Gastroesophageal sphincter (tissue), 4 donors: ENCODE measurements around the gene PCID2. TPM values are rescaled to one million over a fixed set of nuclear protein-coding genes. Genes with fewer than 3 reads are reported as not detected.

Experiments used
- ATAC-seq: fragments of 150-250 bp; one replicate; pipeline ENCODE4 v1.9.1; 2016; ENCODE audit warnings: mild to moderate bottlenecking, moderate library complexity
- H3K27ac ChIP-seq, 4 donors: fragments of 200-600 bp; sonication (generic) in 3 of 4; 1 replicate in 3 of 4; 2 replicates in 1 of 4; pipeline ENCODE4 v1.5.1; 2016 to 2019
- H3K27me3 ChIP-seq: fragments of 200-600 bp; sonication (generic); one replicate; pipeline ENCODE4 v1.5.1; 2019
- H3K36me3 ChIP-seq, 2 donors: fragments of 200-600 bp; sonication (generic); one replicate each; pipeline ENCODE4 v1.5.1; 2019; ENCODE audit warnings: control low read depth in 1 of 2
- H3K4me1 ChIP-seq, 3 donors: fragments of 200-600 bp; sonication (generic); 1 replicate in 2 of 3; 2 replicates in 1 of 3; pipeline ENCODE4 v1.5.1; 2016 to 2019; ENCODE audit warnings: control low read depth in 2 of 3
- H3K4me3 ChIP-seq, 2 donors: fragments of 200-600 bp; sonication (generic); one replicate each; pipeline ENCODE4 v1.5.1; 2019; ENCODE audit warnings: mild to moderate bottlenecking in 1 of 2, moderate library complexity in 1 of 2
- H3K9me3 ChIP-seq, 3 donors: fragments of 200-600 bp; sonication (generic); one replicate each; pipeline ENCODE4 v1.5.1; 2017 to 2019; ENCODE audit warnings: control low read depth in 2 of 3
- EP300 ChIP-seq: sonication (generic); formaldehyde crosslinking; IDR thresholded peaks from one replicate; pipeline ENCODE4 v1.6.1; 2017; ENCODE audit warnings: antibody characterized with exemption, mild to moderate bottlenecking
- POLR2A ChIP-seq, 2 donors: fragments of 450-650 bp; IDR thresholded peaks; one replicate each; pipeline ENCODE4 v1.6.1; 2017; ENCODE audit warnings: antibody characterized with exemption in 2 of 2, mild to moderate bottlenecking in 2 of 2, moderate library complexity in 1 of 2
- POLR2AphosphoS5 ChIP-seq: sonication (generic); formaldehyde crosslinking; IDR thresholded peaks from one replicate; pipeline ENCODE4 v1.6.1; 2017; ENCODE audit warnings: antibody characterized with exemption
- WGBS, 2 donors: methylation state at CpG; one replicate each; pipeline ENCODE4 v1.1.5; 2018; ENCODE audit warnings: low coverage in 1 of 2; 5-methylcytosine and 5-hydroxymethylcytosine counted together
- total RNA-seq, 4 donors: library from RNA; depleted of rRNA; stranded (reverse); fragments of >200 nt; gene quantifications; one replicate each; pipeline ENCODE4 v1.1.0, GENCODE V29; 2016
- TF ChIP-seq, protein P1 (sequence below), 4 experiments: fragments of 200-600 bp in 2 of 4; fragments of 450-650 bp in 2 of 4; sonication (generic) in 1 of 4; IDR thresholded peaks; one replicate each; pipeline ENCODE4 v1.5.1; 2017 to 2019; ENCODE audit warnings: antibody characterized with exemption in 4 of 4, mild to moderate bottlenecking in 2 of 4, moderate library complexity in 2 of 4

The PCID2 gene
- total RNA-seq, 4 donors from 2014 or later = 43.7 to 76.0 (median 48.8) TPM

DNA sequence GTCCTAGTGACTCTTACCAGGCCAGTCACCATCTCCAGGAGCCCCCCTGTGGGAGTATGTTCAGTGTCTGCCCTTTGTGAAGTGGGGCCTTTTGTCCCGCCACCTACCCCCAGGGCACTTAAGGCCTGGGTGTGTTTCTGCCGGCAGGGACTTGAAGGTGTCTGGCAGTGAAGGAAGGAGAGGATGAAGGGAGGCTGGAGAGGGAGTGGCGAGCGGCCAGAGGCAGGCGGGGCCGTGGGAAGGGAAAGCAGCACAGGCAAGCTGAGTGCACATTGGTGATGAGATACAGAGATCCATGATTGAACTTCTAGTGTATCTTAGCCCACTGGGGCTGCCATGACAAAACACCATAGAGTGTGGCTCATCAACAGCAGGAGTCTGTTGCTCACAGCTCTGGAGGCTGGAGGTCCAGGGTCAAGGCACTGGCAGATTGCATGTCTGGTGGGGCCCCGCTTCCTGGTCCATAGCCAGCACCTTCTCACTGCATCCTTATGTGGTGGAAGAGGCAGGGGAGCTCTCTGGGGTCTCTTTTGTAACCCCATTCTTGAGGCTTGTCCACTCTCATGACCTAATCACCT is 18.5 kb upstream of the PCID2 start:
- no peak for TF ChIP-seq EP300
- H3K36me3 ChIP-seq = peaks cover 0 to 99% of the 10 kb centered on the region in 2 donors
- no peaks in the 10 kb centered on the region for H3K4me1 ChIP-seq
- no peaks in the 10 kb centered on the region for H3K27me3 ChIP-seq
- H3K27ac ChIP-seq = no peak overlapping the region
- ATAC-seq = no peak
- 93% methylated on average over 3 of the region's 7 CpGs; no CpG with 5 or more reads in 1 of the 2 donors for WGBS, 2 donors
- H3K4me3 ChIP-seq = no peak overlapping the region
- no peaks in the 10 kb centered on the region for H3K9me3 ChIP-seq

DNA sequence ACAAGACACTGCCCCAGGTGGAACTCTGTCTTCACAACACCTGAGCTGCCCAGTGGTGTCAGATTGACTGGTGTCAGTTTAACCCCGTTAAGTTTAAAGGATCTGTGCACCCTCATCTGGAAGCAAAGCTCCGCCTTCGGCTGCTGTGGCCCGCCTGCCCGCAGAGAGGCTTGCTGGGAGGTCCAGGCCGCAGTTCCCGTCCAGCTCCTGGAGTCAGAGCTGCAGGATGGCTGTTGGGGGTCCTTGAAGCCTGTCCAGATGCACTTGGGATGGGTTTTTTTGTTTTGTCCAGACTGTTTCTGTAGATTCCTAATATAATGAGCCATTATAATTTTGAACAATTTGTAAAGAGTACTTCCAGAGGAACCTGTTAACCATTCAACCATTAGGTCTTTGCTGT is 17.0 kb upstream of the PCID2 start:
- 79% methylated on average over 5 of the region's 7 CpGs; no CpG with 5 or more reads in 1 of the 2 donors for WGBS, 2 donors
- Histone ChIP-seq H3K27me3 (no peaks in the 10 kb centered on the region), H3K4me1 (peaks cover 0 to 8% (median 0%) of the 10 kb centered on the region in 3 donors), H3K27ac (no peak overlapping the region), H3K36me3 (peaks cover 0 to 100% of the 10 kb centered on the region in 2 donors), H3K4me3 (no peak overlapping the region), H3K9me3 (no peaks in the 10 kb centered on the region)
- TF ChIP-seq, protein P1, sequence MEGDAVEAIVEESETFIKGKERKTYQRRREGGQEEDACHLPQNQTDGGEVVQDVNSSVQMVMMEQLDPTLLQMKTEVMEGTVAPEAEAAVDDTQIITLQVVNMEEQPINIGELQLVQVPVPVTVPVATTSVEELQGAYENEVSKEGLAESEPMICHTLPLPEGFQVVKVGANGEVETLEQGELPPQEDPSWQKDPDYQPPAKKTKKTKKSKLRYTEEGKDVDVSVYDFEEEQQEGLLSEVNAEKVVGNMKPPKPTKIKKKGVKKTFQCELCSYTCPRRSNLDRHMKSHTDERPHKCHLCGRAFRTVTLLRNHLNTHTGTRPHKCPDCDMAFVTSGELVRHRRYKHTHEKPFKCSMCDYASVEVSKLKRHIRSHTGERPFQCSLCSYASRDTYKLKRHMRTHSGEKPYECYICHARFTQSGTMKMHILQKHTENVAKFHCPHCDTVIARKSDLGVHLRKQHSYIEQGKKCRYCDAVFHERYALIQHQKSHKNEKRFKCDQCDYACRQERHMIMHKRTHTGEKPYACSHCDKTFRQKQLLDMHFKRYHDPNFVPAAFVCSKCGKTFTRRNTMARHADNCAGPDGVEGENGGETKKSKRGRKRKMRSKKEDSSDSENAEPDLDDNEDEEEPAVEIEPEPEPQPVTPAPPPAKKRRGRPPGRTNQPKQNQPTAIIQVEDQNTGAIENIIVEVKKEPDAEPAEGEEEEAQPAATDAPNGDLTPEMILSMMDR (IDR thresholded peaks at IDR 0.05) = no peak
- TF ChIP-seq POLR2AphosphoS5 = no peak
- no peak for TF ChIP-seq POLR2A (IDR thresholded peaks at IDR 0.05)
- TF ChIP-seq EP300 = no peak
- ATAC-seq = no peak

DNA sequence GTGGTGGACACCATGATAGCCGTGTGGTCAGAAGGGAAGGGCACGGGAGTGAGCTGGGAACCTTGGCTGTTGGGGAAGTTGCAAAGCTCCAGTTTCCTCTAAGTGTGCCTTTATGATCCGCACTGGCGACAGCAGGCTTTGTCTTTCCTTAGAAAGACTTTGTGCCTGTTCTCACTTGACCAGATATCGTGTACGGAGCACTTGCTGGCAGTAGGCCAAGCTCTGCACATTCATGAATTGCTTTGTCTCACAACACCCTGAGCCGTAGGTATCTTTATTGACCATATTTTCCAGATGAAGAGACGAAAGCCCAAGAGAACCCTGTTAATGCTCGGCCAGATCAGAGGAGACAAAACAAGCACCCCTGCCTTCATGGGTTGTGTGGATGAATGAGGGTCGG is 16.0 kb upstream of the PCID2 start:
- Histone ChIP-seq H3K27ac (no peak overlapping the region), H3K4me3 (no peak overlapping the region), H3K9me3 (no peaks in the 10 kb centered on the region), H3K4me1 (peaks cover 0 to 15% (median 0%) of the 10 kb centered on the region in 3 donors), H3K36me3 (peaks cover 0 to 100% of the 10 kb centered on the region in 2 donors), H3K27me3 (no peaks in the 10 kb centered on the region)
- ATAC-seq = no peak
- TF ChIP-seq, protein P1 (IDR thresholded peaks at IDR 0.05) = no peak
- TF ChIP-seq EP300 (no peak), POLR2A (IDR thresholded peaks at IDR 0.05) (no peak), POLR2AphosphoS5 (no peak)
- 82 to 85% methylated on average over 4 to 6 of the region's 10 CpGs for WGBS, 2 donors

DNA sequence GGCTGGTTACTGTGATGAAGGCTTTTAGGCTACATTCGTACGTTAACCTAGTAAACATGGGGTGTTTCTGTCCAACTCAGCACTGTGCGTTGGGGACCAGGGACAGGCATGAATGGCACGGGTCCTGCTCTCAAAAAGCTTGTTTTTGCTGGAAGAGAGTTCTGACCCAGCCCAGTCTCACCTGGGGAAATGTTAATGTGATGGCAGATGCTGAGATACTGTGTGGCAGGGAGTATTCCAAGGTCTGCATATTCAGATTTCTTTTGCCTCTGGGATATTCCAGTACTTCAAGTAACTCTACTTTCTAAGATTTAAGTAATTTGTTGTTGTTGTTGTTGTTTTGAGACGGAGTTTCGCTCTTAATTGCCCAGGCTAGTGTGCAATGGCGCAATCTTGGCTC is 14.6 kb upstream of the PCID2 start:
- Histone ChIP-seq H3K27ac (no peak overlapping the region), H3K9me3 (no peaks in the 10 kb centered on the region), H3K4me3 (no peak overlapping the region), H3K36me3 (peaks cover 0 to 89% of the 10 kb centered on the region in 2 donors), H3K27me3 (no peaks in the 10 kb centered on the region), H3K4me1 (peaks cover 0 to 22% (median 0%) of the 10 kb centered on the region in 3 donors)
- 92 to 94% methylated on average over 5 to 6 of the region's 7 CpGs for WGBS, 2 donors
- TF ChIP-seq EP300 (no peak), POLR2AphosphoS5 (no peak), POLR2A (IDR thresholded peaks at IDR 0.05) (no peak)
- TF ChIP-seq, protein P1 (IDR thresholded peaks at IDR 0.05) = no peak
- no peak for ATAC-seq

DNA sequence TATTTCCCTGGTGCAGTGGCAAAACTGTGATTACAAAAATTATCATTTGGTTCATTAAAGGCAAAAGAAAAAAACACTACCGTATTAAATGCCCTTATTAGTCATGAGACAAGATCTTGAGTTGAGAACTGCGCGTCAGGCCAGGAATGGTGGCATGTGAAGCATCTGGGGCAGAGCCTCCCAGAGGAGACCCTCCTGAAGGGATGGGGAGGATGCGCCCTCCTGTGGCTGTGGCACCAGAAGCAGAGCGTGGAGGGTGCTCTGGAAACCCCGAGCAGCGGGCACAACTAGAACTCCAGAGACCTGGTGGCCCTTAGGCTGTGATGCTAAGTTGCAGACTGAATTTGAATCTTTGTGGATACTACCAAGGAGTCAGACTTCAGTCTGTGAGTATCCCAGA is 12.4 kb upstream of the PCID2 start:
- no peak overlapping the region for H3K4me3 ChIP-seq
- TF ChIP-seq EP300 = no peak
- TF ChIP-seq, protein P1 (IDR thresholded peaks at IDR 0.05) = peak in 1 of 4 experiments; percentile 31
- peaks cover 0 to 68% of the 10 kb centered on the region in 2 donors for H3K36me3 ChIP-seq
- H3K27me3 ChIP-seq = no peaks in the 10 kb centered on the region
- 81 to 84% methylated on average over 3 to 4 of the region's 7 CpGs for WGBS, 2 donors
- H3K27ac ChIP-seq = no peak overlapping the region
- no peak for ATAC-seq
- H3K4me1 ChIP-seq = peaks cover 0 to 43% (median 6%) of the 10 kb centered on the region in 3 donors
- no peaks in the 10 kb centered on the region for H3K9me3 ChIP-seq
